K562 (cell line): ENCODE data around the gene TIMM44. TPM values are rescaled to one million over a fixed set of nuclear protein-coding genes. Genes with fewer than 3 reads are reported as not detected.

Experiments used
- BHLHE40 ChIP-seq: IDR thresholded peaks from 2 replicates; pipeline ENCODE4 v1.6.1; 2011; ENCODE audit warnings: low read length, improper control_type of control experiment
- CBFA2T3 ChIP-seq: fragments of 450-650 bp; IDR thresholded peaks from 2 replicates; pipeline ENCODE4 v1.6.1; 2017
- CBX8 ChIP-seq: fragments of 200-600 bp; sonication (generic); IDR thresholded peaks from 2 replicates; pipeline ENCODE4 v1.6.1; 2012; ENCODE audit warnings: borderline replicate concordance, mixed run types, low read depth, mild to moderate bottlenecking, moderate library complexity, mixed read lengths, low read length, control low read depth, inconsistent platforms; ENCODE audit not compliant: poor library complexity, severe bottlenecking; ENCODE audit errors: extremely low read depth
- CREB3 ChIP-seq: fragments of 450-650 bp; conservative IDR thresholded peaks from 2 replicates; pipeline ENCODE4 v1.6.1; 2016; ENCODE audit warnings: missing genetic modification characterization, low read depth, mild to moderate bottlenecking, missing compliant biosample characterization, moderate library complexity
- E2F8 ChIP-seq: fragments of 450-650 bp; IDR thresholded peaks from 2 replicates; pipeline ENCODE4 v1.7.1; 2018; ENCODE audit warnings: mild to moderate bottlenecking, low read depth; ENCODE audit not compliant: partially characterized antibody
- HCFC1 ChIP-seq: IDR thresholded peaks from 2 replicates; pipeline ENCODE4 v1.6.1; 2012; ENCODE audit warnings: low read depth, low read length, improper control_type of control experiment
- IFI16 ChIP-seq: fragments of 250-450 bp; sonication (Bioruptor Pico); IDR thresholded peaks from 2 replicates; pipeline ENCODE4 v2.1.2; 2022; ENCODE audit warnings: mild to moderate bottlenecking, inconsistent platforms
- JUNB ChIP-seq: fragments of 450-650 bp; formaldehyde crosslinking; conservative IDR thresholded peaks from 2 replicates; pipeline ENCODE4 v1.4.0; 2020; ENCODE audit warnings: mild to moderate bottlenecking
- KLF1 ChIP-seq: fragments of 450-650 bp; IDR thresholded peaks from 2 replicates; pipeline ENCODE4 v1.6.1; 2016; ENCODE audit warnings: missing genetic modification characterization, missing compliant biosample characterization
- NFE2L1 ChIP-seq: fragments of 450-650 bp; IDR thresholded peaks from 2 replicates; pipeline ENCODE4 v1.6.1; 2016; ENCODE audit warnings: missing genetic modification characterization, low read depth, mild to moderate bottlenecking, missing compliant biosample characterization, moderate library complexity, borderline replicate concordance
- NR2C1 ChIP-seq, 2 experiments: fragments of 450-650 bp; IDR thresholded peaks; 2 replicates each; pipeline ENCODE4 v1.6.1; 2017; ENCODE audit warnings: mild to moderate bottlenecking in 2 of 2, antibody characterized with exemption in 1 of 2, inconsistent platforms in 1 of 2, missing compliant biosample characterization in 1 of 2, missing genetic modification characterization in 1 of 2
- PML ChIP-seq: IDR thresholded peaks from 2 replicates; pipeline ENCODE4 v1.6.1; 2012; ENCODE audit warnings: low read length, inconsistent platforms
- PPARD ChIP-seq: fragments of 250-450 bp; sonication (Bioruptor Pico); IDR thresholded peaks from 2 replicates; pipeline ENCODE4 v1.8.0; 2022; ENCODE audit warnings: inconsistent platforms, mild to moderate bottlenecking, moderate library complexity
- TRIM25 ChIP-seq: fragments of 450-650 bp; IDR thresholded peaks from 2 replicates; pipeline ENCODE4 v1.7.0; 2016; ENCODE audit warnings: borderline replicate concordance
- XRCC5 ChIP-seq: fragments of 200-400 bp; formaldehyde crosslinking; IDR thresholded peaks from 2 replicates; pipeline ENCODE4 v1.6.1; 2017; ENCODE audit warnings: low read depth, mild to moderate bottlenecking, low read length
- ZNF217 ChIP-seq: sonication (generic); formaldehyde crosslinking; IDR thresholded peaks from 2 replicates; pipeline ENCODE4 v1.8.0; 2022; ENCODE audit warnings: mild to moderate bottlenecking, missing genetic modification reagents
- ZNF431 ChIP-seq: sonication (generic); formaldehyde crosslinking; IDR thresholded peaks from 2 replicates; pipeline ENCODE4 v1.8.0; 2022; ENCODE audit warnings: mild to moderate bottlenecking, missing genetic modification reagents
- ZNF57 ChIP-seq: fragments of 450-650 bp; formaldehyde crosslinking; IDR thresholded peaks from 2 replicates; pipeline ENCODE4 v1.4.0; 2020; ENCODE audit warnings: mild to moderate bottlenecking, moderate library complexity
- ZNF655 ChIP-seq: fragments of 250-450 bp; sonication (Bioruptor Pico); IDR thresholded peaks from 2 replicates; pipeline ENCODE4 v1.5.0; 2021
- polyA plus RNA-seq, 8 experiments: library from polyadenylated mRNA; depleted of rRNA in 4 of 8; stranded (reverse) in 5 of 8; unstranded in 3 of 8; fragments of >200 nt; fragmentation: Nextera tagmentation in 2 of 8; fragmentation: Illumina TruSeq in 1 of 8; extraction: Ambion mirVana in 2 of 8; extraction: Trizol in 1 of 8; gene quantifications; 2 replicates each; pipeline versions ENCODE4 v1.2.1 to v1.2.3, GENCODE V29; 2011 to 2014; ENCODE audit warnings: inconsistent platforms in 1 of 8, missing spikeins in 1 of 8
- total RNA-seq, 7 experiments: library from RNA; depleted of rRNA in 6 of 7; stranded (reverse); fragments of >200 nt in 6 of 7; fragmentation: Illumina TruSeq in 2 of 7; extraction: Trizol in 2 of 7; gene quantifications; 2 replicates each; pipeline versions ENCODE4 v1.2.1 to v1.2.3, GENCODE V29; 2011 to 2021; ENCODE audit warnings: low replicate concordance in 1 of 7

Gene TIMM44
- total and polyA plus RNA-seq, 9 of the 15 experiments (the other 6 are each of a cell fraction or from before 2014, with no cell fraction given) = 10.3 to 231 (median 89.3) TPM

GRCh38 chr19:7902796-7903243, 40.6 kb downstream of the TIMM44 start (continued):
- TF ChIP-seq CREB3 (tag) (no peak), ZNF431 (CRISPR knock-in tag) (no peak), ZNF655 (CRISPR knock-in tag) (no peak), BHLHE40 (peak; percentile 20; the same call in 1 of the 2 replicates), HCFC1 (no peak), E2F8 (no peak), IFI16 (CRISPR knock-in tag) (no peak), NFE2L1 (no peak), JUNB (no peak), XRCC5 (0 out of 2 replicates have a peak, but pooled peaks have one; percentile 6), CBX8 (no peak), ZNF217 (CRISPR knock-in tag) (no peak), PML (0 out of 2 replicates have a peak, but pooled peaks have one; percentile 5), PPARD (no peak), CBFA2T3 (peak; percentile 30; the same call in 1 of the 2 replicates), KLF1 (tag) (no peak), TRIM25 (no peak), NR2C1 (IDR thresholded peaks at IDR 0.05) (no peak; the same call in 1 of the 2 replicates), NR2C1 (tag; IDR thresholded peaks at IDR 0.05) (0 out of 2 replicates have a peak, but pooled peaks have one; percentile 63), ZNF57 (CRISPR knock-in tag) (no peak)
